Islet precursor cell (in vitro differentiated cells): ENCODE measurements around the gene ATP6V1A.
A peak's percentile ranks its signal among the peaks of the same experiment; 100 is the strongest.

Source experiments
- DNase-seq: peaks from one replicate; pipeline ENCODE4 v3.0.0-alpha.2; 2018

Gene ATP6V1A

DNA sequence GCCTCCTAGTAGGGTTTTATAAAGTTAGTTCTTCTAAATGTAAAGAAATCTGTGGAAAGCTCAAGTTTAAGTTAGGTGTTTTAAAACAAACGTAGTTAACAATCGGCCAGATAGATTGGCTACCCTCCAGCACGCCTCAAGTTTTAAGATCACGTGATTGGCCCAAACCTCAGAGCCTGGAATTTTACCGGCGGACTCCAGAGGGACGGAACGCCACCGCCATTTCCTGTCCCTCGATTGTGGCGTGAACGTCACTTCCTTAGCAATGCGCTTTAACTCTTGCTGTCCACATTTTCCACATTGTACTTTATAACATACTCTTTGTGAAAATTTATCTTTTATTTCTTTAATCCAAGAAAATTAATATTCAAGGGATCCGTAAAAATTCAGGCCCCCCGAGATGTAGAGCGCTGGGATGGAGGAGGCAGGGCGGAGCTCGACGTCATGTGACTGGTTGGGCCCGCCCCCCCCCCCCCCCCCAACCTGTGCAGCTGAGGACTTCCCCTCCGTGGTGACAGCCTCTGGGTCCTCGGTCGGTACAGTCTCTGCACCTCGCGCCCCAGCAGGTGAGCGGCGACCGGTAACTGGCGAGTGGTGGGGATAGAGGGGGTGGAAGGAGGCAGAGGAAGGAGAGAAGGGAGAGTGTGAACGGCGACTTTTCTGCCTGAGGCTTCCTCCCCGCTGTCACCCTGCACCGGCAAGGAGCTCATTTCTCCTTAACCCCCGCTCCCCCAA is at the start of gene ATP6V1A:
ATP6V1A (plus strand) TSS at position 488 of the 735 bp plus-strand sequence. CDS start 31,719 bp downstream, outside the sequence.
- DNase-seq: peak; percentile 94

DNA sequence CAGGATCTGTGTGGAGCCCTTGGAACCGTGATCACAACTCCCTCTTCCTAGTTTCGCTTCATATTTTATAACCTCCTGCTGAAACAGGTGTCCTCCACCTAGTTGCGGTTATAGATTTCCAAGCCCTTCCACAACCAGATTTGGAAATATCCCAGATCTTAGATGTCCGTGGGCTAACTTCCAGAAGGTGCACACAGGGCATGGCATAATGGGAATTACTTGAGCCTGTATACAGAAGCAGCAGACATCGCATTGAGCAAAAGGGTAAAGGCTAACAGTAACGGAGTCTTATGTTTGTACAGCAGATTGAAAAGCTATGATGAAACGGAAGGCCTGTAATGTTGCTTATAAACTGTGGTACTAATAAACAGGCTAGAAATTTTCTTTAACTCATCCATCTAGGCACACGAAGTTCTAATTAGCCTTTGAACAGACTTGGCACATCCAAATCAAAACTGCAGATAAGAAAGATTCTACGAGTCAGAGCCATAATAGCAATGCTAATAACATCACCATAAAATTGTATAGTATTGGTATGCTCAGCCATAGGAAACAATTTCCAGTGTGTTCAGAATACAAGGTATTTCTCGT is 49.2 kb upstream of the ATP6V1A start:
- no peak for DNase-seq

DNA sequence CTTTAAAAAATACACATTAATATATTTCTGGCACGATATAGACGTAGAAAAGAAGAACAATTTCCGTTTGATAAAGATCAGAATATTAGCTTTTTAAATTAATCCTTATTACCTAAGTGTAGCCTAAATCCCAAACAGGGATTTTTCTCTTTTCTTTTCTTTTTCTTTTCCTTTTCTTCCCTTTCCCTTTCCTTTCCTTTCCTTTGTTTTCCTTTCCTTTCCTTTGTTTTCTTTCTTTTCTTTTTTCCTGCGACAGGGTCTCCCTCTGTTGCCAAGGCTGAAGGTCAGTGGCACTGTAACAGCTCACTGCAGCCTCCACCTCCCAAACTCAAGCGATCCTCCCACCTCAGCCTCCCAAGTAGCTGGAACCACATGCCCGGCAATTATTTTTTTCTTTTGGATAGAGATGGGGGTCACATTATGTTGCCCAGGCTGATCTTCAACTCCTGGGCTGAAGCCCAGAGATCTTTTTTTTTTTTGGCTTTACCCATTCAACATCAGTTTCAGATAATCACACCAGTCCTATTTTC is 48.6 kb upstream of the ATP6V1A start:
- DNase-seq: no peak

DNA sequence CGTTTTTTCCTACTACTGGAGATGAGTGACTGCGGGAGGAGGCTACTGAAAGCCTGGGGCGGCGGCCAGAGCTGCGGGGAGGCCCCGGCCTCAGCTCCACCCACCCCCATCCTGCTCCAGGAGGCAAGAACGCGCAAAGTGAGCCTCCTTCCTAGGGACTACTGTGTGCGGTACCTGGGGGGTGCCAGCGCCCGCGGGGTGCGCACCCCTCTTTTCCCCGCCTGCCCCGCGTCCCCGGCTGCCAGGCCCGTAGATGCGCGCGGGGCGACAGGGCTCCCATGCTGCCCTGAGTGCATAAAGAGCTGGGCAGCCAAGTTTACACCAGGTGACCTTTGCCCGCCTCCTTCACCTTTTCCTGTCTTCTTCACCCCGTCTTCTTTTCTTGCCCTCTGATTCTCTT is 47.9 kb upstream of the ATP6V1A start:
- DNase-seq: peak; percentile 61

DNA sequence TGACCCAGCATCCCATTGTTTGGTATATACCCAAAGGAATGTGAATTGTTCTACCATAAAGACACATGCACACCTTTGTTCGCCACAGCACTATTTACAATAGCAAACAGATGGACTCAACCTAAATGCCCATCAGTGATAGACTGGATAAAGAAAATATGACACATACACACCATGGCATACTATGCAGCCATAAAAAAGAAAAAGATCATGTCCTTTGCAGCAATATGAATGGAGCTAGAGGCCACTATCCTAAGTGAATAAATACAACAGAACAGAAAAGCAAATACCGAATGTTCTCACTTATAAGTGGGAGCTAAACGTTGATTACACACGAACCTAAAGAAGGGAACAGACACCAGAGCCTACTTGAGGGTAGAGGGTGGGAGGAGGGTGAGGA is 39.0 kb upstream of the ATP6V1A start:
- DNase-seq: no peak

DNA sequence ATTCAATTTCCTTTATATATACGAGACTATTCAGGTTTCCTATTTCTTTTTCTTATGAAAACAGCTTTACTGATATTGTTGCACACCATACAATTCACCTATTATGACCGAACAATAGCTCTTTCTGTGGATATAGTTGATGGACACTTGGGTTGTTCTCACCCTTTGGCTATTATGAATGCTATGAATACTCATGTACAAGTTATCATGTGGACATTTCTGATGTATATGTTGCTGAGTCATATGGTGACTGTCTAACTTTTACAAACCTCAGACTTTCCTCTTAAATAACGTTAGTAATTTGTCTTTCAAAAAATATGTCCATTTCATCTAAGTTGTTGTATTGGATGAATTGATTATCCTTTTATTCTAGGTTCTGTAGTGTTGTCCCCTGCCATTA is 34.7 kb upstream of the ATP6V1A start:
- no peak for DNase-seq

DNA sequence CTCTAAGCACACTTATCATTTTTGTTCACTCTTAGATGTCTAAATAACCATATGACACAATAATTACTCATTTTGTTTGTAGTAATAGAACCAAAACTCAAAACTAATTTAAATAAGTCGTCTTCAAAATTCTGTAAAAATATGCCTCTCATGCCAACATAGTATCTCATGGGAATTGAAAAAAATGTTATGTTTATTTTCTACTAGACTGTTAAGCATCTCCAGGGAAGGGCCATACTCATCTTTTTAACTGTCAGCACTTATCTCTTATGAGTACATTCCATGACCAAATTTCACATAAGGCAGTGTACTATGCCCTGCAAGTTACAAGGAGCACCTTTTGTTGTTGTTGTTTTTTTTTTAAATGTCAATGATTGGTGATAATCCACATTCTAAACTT is 32.1 kb upstream of the ATP6V1A start:
- no peak for DNase-seq

DNA sequence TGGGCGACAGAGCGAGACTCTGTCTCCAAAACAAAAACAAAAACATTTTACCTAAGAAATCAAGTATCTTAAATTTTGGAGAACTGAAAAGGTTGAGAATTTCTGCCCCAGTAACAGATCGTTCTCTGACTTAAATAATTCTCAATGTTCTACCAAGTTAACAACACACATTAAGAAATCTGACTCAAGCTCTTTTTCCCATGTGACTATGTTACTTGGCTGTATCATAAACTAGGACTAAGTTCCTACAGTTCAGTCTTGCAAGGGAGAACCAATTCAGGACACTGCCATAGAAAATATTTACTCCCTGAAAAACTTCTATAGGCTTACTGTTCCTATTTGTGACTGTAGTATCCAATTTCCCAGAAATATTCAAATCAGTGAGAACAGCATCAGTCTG is 29.5 kb upstream of the ATP6V1A start:
- no peak for DNase-seq

DNA sequence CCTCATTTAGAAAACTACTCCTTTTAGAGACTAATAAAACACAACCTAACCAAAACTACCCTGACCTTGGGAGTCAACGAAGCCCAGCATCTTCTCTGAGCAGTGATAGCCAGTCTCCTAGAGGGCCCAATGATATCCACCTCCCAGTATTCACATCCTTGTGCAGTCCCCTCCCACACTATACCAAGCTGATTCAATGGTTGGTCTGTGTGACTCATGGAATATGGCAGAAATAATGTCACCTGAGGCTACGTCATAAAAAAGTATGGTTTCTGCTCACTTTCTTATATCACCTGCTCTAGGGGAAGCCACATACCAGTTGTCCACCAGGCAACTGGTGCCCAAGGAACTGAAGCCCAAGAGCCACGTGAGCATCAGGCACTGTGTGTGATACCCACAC is 29.0 kb upstream of the ATP6V1A start:
- no peak for DNase-seq

DNA sequence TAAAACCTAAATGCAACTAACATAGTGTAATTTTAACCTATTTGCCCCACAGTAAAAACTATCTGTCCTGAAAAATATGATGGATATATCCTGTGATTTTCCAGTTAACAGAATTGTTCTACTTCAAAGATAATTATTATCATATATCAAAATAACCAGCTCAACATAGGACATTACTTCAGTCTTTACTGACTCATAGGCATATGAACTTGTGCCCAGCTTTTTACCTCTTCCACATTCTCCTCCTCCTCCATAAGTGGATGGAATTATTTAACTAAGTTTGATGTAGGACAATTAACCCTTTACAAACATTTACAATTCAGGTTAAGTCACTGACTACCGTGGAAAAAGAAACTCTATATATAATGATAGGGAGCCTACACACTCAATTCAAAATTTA is 27.5 kb upstream of the ATP6V1A start:
- no peak for DNase-seq

DNA sequence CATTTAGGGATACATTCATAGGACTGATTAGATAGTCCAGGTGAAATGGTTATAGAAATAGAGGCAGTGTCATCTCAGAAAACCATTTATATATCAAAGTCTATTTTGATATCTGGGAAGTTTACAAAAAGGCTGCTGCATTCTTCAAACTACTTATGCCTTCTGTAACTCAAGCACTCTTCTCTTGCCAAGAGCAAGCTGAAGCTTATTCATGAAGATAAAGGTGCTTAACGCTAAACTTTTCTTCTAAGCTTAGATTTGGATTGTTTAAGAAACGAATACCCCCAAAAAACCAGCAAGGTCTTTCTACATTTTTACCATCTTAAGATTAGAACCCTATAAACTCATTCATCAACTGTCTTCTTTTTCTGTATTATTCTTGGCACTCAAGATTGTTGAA is 27.1 kb upstream of the ATP6V1A start:
- DNase-seq: no peak

DNA sequence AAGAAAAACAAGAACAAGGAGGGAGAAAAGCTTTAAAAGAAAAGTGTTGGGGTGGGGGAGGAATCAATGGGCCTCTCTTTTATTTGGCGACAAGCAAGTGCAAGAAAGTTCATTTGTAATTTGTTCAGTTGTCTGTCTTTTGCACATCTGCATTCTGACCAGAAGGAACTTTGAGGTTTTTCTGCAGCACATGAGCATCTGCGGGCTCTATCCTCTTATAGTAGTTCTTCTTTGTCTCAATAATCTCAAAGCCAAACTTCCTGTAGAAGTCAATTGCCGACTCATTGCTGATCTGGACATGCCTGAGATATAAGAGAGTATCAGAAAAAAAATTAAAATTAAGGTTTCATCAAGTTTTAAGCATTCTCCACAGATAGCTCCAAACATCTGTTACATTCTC is 25.2 kb upstream of the ATP6V1A start:
- no peak for DNase-seq

DNA sequence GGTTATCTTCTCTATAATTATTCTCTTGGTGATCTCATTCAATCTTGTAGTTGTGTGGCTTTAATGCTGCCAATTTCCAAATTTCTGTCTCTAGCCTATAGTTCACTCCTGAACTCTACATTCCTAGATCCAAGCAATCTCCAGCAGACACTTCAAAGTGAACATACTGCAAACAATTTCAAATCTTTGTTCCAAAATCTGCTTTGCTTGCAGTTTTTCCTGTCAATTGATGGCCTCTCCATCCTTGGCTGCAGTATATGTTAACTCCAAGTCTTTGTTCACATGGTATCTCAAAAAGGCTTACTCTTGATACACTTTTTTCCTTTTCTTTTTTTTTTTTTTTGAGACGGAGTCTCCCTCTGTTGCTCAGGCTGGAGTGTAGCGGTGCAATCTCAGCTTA is 18.2 kb upstream of the ATP6V1A start:
- no peak for DNase-seq

DNA sequence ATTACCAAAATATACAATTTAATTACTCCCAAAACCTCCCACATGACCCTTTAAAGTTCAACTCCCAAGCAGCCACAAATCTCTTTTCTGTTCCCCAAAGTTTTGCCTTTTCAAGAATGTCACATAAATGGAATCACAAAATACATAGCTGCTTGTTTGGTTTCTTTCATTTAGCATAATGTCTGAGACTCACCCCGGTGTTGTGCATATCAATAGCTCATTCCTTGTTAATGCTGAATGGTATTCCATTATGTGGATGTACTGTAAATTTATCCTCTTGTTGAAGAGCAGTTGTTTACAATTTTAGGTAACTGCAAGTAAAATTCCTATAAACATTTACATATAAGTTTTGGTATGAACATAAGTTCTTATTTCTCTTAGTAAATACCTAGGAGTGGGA is 16.3 kb upstream of the ATP6V1A start:
- DNase-seq: no peak

DNA sequence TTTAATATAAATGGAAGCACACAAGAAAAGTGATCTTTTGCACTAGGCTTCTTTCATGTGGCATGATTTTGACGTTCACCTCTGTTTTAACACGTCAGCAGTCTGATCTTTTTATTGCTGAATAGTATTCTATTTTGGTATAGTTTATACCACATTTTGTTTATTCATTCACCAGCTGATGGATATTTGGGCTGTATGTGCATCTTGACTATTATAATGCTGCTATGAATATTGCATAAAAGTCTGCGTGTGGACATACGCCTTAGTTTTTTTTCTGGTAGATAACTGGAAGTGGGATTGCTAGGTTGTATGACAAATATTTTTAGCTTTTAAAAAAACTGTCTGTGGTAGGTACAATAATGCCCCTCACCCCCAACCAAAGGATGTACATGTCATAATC is 15.1 kb upstream of the ATP6V1A start:
- no peak for DNase-seq

DNA sequence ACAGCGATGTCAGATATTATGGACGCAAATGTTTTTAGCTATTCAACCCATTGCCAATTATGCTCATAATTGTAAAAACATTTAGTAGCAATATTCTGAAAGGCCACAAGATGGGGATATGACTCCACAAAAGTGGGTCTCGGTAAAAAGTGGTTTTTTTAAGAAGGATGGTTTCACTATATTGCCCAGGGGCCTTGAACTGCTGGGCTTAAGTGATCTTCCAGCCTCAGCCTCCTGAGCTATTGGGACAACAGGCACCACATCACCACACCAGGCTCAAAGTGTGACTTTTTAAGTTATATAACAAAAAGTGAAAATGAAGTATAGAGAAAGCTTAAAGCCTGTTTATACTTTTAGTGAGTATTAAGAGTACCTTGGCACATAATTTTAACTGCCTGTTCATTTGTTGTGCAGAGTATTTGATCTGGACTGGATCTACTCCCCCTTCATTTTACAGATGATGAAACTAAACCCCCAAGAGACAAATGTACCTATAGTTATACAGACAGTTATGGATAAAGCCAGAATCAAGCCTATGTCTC is 10.2 kb upstream of the ATP6V1A start:
- no peak for DNase-seq

DNA sequence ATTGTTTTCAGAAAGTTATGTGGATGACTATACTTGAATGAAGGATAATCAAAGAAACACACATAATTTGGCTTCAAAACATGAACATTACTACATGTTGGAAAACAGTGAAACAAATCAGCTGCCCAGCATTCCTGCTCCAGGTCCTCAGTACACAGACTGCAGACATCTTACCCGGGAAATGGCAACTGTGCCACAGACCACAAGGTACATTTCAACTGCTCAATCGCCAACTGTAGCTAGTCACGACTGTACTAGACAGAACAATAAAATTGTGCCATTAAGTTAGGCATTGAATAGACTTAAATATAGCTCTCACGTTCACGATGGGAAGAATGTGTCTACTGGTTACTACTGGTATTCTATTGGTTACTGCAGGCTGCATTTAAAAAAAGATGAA is 5.7 kb upstream of the ATP6V1A start:
- DNase-seq: no peak

DNA sequence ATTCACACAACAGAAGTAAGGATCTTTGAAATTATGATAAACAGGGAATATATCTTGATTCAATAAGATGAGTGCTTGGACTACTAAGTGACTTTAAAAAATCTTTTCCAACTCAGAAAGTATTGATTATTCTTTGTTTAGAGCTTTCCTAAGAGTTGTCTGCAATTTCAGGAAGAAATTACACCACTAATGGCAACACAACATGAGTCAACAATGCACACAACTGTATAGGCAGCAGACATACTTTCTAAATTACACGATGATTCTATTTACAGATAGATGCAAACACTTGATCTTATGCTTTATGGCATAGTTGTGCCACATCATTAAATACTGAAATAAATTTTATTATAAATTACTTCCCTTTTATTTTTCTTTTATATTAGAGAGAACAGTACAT is 5.2 kb upstream of the ATP6V1A start:
- no peak for DNase-seq

DNA sequence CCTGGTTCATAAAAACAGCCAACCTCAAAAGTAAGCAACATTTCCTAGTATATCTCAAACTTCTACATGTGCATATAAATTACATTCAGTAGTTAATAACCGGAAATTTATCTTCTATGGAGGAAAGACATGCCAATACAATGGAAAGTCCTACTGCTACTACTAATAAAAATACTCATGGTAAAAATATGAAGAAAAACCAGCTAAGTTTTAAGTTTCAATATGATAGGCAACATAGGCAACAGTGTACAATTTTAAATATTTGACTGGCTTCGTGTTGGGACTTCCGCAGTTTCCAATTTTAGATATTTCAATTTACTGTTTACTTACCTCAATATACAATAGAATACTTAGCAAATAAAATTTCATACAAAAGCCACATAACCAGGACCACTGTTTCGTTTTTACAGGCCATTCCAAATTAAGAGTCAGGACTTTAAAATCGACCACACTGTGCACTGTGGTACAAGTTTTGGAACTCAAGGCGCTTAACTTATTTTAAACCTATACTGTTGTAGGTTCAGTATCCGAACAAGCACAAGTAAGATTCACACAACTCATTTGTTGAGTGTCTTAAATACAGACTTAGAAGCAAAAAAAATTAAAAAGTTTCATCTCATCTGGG is 3.7 kb upstream of the ATP6V1A start:
- DNase-seq: no peak

DNA sequence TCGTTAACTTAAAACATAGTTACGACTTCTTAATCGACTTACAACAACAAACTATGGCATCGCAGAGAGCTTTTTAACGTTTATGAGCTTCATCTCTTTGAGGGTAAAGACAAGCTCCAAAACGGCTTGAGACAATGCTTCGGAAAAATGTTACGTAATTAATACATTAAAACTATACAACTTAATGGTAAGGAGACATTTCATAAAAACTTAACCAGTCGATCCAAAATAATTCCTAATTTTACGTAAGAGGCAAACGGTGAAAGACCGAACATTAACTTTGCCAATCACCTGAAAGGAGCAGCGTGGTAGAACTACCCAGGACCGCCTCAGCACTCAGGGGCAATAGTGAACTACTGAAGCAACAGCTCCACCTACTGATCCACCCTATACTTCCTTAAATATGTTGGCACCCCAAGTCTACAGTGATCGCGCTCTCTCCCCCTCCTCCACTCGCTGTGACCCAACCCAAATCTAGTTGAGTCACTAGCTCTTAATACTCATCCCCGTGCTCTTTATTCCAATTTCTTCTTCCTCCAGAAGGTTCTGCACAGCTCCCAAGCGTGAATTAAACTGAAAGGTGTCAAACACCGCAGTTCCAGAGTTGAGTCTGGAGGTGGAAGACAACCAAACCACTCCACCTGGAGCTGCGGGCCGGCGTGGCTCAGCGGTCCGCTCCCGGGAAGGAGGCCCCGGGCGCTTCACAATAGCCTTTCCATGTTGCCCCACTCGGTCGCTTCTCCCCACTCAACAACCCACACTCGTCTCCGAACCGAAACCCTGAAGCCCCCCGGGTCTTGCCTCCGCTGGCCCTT is 1.7 kb upstream of the ATP6V1A start:
- DNase-seq: peak; percentile 84

DNA sequence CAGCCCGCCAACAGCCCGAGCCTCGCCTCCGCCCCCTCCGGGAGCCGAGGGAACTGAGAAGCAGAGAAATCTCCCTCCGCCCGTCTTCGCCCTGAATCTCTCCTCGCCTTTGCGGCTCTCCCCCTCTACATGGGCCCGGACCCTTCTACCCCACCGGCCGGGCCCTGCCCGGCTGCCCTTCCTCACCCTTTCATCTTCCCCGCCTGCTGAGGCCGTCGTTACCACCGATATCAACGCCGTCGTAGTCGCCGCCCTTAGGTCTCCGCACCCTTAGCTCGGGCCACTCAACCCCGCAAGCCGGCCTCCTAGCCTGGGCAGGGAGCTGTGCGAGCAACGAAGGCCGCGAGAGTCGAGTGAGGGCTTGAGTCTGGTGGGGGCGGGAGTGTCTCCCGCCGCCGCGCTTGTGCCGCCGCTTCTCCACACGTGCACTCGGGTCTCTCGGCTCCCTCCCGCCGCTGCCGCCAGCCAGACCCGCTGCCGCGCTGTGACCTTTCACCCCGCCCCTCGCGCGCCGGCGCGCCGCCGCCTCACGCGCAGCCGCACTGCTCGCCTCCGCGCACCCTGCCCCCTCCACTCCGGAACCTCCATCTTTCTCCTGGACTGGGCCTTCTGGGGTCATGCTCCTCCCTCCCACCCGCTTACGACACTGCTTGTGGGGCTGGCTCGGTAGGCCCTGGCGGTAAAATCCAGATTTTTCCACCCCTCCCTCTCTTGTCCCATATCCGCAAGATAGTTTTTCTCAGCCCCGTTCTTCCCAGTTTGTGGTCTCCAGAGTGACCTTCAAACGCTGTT is 883 bp upstream of the ATP6V1A start, which contains the start of gene NAA50:
NAA50 (minus strand) TSS at position 494 of the 792 bp plus-strand sequence; CDS start at position 194, 300 bp downstream.
- DNase-seq: peak; percentile 96
